Sigmoid colon (tissue), 7 donors: ENCODE measurements around the gene GRB10. TPM values are rescaled to one million over a fixed set of nuclear protein-coding genes. Genes with fewer than 3 reads are reported as not detected.

ENCODE experiments used
- DNase-seq: peaks from one replicate; pipeline ENCODE4 v3.0.0-alpha.2; 2019
- H3K27ac ChIP-seq, 4 donors: fragments of 200-600 bp; sonication (generic); one replicate each; pipeline ENCODE4 v1.5.1; 2016 to 2019; ENCODE audit warnings: mild to moderate bottlenecking in 1 of 4
- H3K27me3 ChIP-seq, 3 donors: fragments of 200-600 bp; sonication (generic); one replicate each; pipeline ENCODE4 v1.5.1; 2019; ENCODE audit warnings: mild to moderate bottlenecking in 1 of 3
- H3K36me3 ChIP-seq, 4 donors: fragments of 200-600 bp; sonication (generic); one replicate each; pipeline ENCODE4 v1.5.1; 2016 to 2019
- H3K4me1 ChIP-seq, 4 donors: fragments of 200-600 bp; sonication (generic); one replicate each; pipeline ENCODE4 v1.5.1; 2017 to 2019
- H3K4me3 ChIP-seq, 4 donors: fragments of 200-600 bp; sonication (generic); one replicate each; pipeline ENCODE4 v1.5.1; 2017 to 2019; ENCODE audit warnings: mild to moderate bottlenecking in 2 of 4, moderate library complexity in 1 of 4
- H3K9me3 ChIP-seq, 4 donors: fragments of 200-600 bp in 3 of 4; sonication (generic) in 3 of 4; one replicate each; pipeline versions ENCODE4 v1.5.1 to v1.6.1; 2013 to 2019
- EP300 ChIP-seq, 4 donors: sonication (generic); formaldehyde crosslinking; IDR thresholded peaks; one replicate each; pipeline ENCODE4 v1.6.1; 2017; ENCODE audit warnings: antibody characterized with exemption in 4 of 4
- POLR2A ChIP-seq, 2 donors: fragments of 450-650 bp; IDR thresholded peaks; one replicate each; pipeline ENCODE4 v1.6.1; 2016; ENCODE audit warnings: antibody characterized with exemption in 2 of 2, mild to moderate bottlenecking in 2 of 2, moderate library complexity in 2 of 2
- POLR2AphosphoS5 ChIP-seq, 4 donors: sonication (generic); formaldehyde crosslinking; IDR thresholded peaks; one replicate each; pipeline ENCODE4 v1.6.1; 2017; ENCODE audit warnings: antibody characterized with exemption in 4 of 4
- WGBS, 2 donors: extraction: QIAGEN DNeasy Blood & Tissue Kit; methylation state at CpG; one replicate each; pipeline ENCODE4 v1.1.7; 2013; 5-methylcytosine and 5-hydroxymethylcytosine counted together
- intact Hi-C: fragments of 100-400 bp; cut with DNase I; formaldehyde crosslinking; loops from one replicate; pipeline ENCODE4 v1.15.1; 2023
- polyA plus RNA-seq, 3 donors: library from polyadenylated mRNA; stranded (reverse); fragments of 200-250 nt; gene quantifications; one replicate each; pipeline ENCODE4 v1.2.3, GENCODE V29; 2013
- total RNA-seq, 4 donors: library from RNA; depleted of rRNA; stranded (reverse); fragments of >200 nt; gene quantifications; one replicate each; pipeline ENCODE4 v1.1.0, GENCODE V29; 2016
- TF ChIP-seq, protein P1 (sequence below), 4 experiments: fragments of 450-650 bp in 3 of 4; fragments of 200-600 bp in 1 of 4; IDR thresholded peaks; one replicate each; pipeline ENCODE4 v1.5.1; 2016 to 2019; ENCODE audit warnings: antibody characterized with exemption in 4 of 4, mild to moderate bottlenecking in 3 of 4, moderate library complexity in 2 of 4
- donor health status: healthy with polysubstance abuse.
- donor health status: Bipolar disorder and iron deficiency.
- donor health status: healthy.

Gene GRB10
- total and polyA plus RNA-seq, 7 donors = 2.1 to 83.6 (median 49.2) TPM

DNA sequence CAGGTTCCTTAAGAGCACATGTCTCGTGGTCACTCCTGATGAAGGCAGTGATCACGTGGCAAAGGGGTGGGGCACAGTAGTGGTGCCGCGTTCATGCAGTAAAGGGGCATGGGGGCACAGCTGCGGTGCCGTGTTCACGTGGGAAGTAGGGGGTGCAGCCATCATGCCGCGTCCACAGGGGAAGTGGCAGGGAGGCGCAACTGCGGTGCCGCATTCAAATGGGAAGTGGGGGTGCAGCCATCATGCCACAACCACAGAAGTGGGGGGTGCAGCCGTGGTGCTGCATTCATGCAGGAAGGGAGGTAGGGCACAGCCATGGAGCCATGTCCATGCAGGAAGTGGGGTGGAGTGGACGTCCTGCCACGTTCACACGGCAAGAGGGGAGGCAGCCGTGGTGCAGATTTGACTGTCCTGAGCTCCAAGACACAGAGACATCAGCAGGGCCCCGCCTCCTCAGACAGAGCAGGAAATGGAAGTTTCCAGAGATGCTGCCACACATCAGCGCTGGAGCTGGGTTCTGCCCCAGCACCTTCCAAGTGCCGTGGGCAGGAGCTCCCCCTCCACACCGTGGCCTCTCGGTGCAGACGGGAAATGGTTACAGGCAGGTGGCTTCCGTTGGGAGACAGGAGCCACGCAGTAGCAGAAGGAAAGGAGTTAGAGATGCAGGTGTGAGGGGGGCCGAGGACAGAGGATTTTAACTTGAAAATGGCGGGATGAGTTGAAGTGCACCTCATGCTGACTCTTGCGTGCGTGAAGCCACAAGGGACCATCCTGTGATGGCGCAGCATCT, 122.5 kb downstream of the GRB10 start:
- WGBS, 2 donors = 58 to 83% methylated on average over 30 of the region's 30 CpGs
- intact Hi-C loops = no loop called here
- Histone ChIP-seq H3K27ac (no peak overlapping the region), H3K27me3 (no peaks in the 10 kb centered on the region), H3K4me1 (peaks cover 0 to 71% (median 55%) of the 10 kb centered on the region in 4 donors), H3K36me3 (peaks cover 0 to 23% (median 2%) of the 10 kb centered on the region in 4 donors), H3K4me3 (no peak overlapping the region), H3K9me3 (no peaks in the 10 kb centered on the region)
- DNase-seq = no peak
- TF ChIP-seq, protein P1, sequence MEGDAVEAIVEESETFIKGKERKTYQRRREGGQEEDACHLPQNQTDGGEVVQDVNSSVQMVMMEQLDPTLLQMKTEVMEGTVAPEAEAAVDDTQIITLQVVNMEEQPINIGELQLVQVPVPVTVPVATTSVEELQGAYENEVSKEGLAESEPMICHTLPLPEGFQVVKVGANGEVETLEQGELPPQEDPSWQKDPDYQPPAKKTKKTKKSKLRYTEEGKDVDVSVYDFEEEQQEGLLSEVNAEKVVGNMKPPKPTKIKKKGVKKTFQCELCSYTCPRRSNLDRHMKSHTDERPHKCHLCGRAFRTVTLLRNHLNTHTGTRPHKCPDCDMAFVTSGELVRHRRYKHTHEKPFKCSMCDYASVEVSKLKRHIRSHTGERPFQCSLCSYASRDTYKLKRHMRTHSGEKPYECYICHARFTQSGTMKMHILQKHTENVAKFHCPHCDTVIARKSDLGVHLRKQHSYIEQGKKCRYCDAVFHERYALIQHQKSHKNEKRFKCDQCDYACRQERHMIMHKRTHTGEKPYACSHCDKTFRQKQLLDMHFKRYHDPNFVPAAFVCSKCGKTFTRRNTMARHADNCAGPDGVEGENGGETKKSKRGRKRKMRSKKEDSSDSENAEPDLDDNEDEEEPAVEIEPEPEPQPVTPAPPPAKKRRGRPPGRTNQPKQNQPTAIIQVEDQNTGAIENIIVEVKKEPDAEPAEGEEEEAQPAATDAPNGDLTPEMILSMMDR (IDR thresholded peaks at IDR 0.05) = no peak
- TF ChIP-seq EP300 (IDR thresholded peaks at IDR 0.05) (no peak), POLR2A (IDR thresholded peaks at IDR 0.05) (no peak), POLR2AphosphoS5 (IDR thresholded peaks at IDR 0.05) (no peak)

DNA sequence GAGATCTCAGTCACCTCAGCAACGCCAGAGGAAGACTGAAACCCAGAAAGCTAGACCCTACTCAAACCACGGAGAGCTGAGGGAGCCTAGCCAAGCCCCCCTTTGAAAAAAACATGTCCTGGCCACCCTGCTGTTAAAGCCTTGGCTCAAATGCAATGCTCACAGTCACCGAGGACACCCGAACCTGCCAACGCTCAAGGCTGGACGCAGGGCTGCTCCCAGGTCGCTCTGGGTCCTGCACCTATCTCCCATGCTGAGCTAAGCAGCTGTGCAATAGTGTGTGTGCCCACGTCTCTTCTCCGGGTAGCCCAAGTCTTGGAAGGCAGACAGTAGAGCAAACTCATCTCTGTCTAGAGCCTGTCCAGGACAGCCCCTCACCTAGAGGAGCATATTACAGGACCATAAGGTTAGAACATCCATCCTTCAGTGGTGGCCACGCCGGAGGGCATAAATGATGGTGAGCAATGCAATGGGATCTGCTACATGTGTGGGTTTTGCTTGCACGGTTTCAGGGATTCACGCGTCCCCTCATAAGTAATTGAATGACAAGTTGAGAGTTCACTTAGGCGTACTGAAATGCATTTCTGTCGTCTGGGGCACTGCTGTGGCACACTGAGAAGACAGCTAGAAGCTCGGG, 123.2 kb downstream of the GRB10 start:
- no peak for DNase-seq
- H3K27ac ChIP-seq = peak overlapping the region in 2 of 4 donors; percentile 87 to 88
- WGBS, 2 donors = 94 to 95% methylated on average over 17 of the region's 17 CpGs
- intact Hi-C loops = loop anchor here (5.0 kb wide), 2 partner anchors 42 to 133 kb away; no protein-coding TSS in a partner anchor
- H3K4me1 ChIP-seq = peaks cover 0 to 73% (median 59%) of the 10 kb centered on the region in 4 donors
- TF ChIP-seq, protein P1 (IDR thresholded peaks at IDR 0.05) = no peak
- TF ChIP-seq POLR2A (IDR thresholded peaks at IDR 0.05) (no peak), POLR2AphosphoS5 (IDR thresholded peaks at IDR 0.05) (no peak), EP300 (IDR thresholded peaks at IDR 0.05) (no peak)
- peaks cover 0 to 23% (median 2%) of the 10 kb centered on the region in 4 donors for H3K36me3 ChIP-seq
- no peaks in the 10 kb centered on the region for H3K9me3 ChIP-seq
- H3K27me3 ChIP-seq = no peaks in the 10 kb centered on the region
- H3K4me3 ChIP-seq = no peak overlapping the region

DNA sequence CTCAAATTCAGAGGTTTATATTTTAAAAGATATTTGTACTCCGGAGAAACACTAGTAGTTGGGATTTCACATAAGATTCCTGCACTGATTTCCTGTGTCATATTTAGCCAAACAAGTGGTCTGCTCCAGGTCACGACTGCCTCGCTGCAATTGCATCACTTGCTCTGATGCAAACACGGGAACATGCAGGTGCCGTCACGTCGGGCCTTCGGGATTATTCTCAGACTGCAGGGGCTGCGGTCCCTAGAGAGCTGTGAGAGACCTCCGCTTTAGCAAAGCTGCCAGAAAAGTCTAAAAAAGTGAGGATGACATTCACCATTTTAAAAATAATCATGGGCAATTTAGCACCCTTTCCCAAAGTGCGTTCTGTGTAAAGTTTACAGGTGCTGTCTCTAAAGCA, 124.0 kb downstream of the GRB10 start:
- WGBS, 2 donors = 93 to 95% methylated on average over 11 of the region's 11 CpGs
- TF ChIP-seq EP300 (IDR thresholded peaks at IDR 0.05) (no peak), POLR2A (IDR thresholded peaks at IDR 0.05) (no peak), POLR2AphosphoS5 (IDR thresholded peaks at IDR 0.05) (no peak)
- TF ChIP-seq, protein P1 (IDR thresholded peaks at IDR 0.05) = no peak
- peaks cover 0 to 21% (median 2%) of the 10 kb centered on the region in 4 donors for H3K36me3 ChIP-seq
- no peak overlapping the region for H3K4me3 ChIP-seq
- peaks cover 0 to 73% (median 59%) of the 10 kb centered on the region in 4 donors for H3K4me1 ChIP-seq
- H3K9me3 ChIP-seq = no peaks in the 10 kb centered on the region
- H3K27ac ChIP-seq = peak overlapping the region in 3 of 4 donors; percentile 80 to 88 (median 87)
- H3K27me3 ChIP-seq = no peaks in the 10 kb centered on the region
- intact Hi-C loops = loop anchor here (5.0 kb wide), 2 partner anchors 41 to 134 kb away; no protein-coding TSS in a partner anchor
- no peak for DNase-seq

DNA sequence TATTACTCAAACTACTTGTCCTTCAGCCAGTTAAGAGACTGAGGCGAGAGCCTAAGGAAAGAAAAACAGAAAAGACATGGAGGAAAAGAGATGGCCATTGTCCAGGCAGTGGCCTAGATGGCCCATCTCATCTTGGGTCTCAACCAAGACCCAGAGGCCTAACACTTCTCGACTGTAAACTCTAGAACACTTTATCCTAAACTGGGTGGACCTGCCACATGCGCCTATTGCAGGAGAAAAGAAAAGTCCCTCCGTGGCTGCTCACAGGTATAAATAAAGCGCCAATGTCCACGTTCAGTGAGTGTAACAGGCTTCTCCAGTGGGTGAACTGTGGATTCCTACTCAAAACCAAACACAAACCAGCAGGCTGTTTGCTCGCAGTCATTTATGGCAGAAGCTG, 124.8 kb downstream of the GRB10 start:
- intact Hi-C loops = loop anchor here (1.0 to 5.0 kb wide), 3 partner anchors 41 to 156 kb away; no protein-coding TSS in a partner anchor
- peak overlapping the region; percentile 72 to 88 (median 84) for H3K27ac ChIP-seq
- no peak for DNase-seq
- no peak for TF ChIP-seq POLR2A (IDR thresholded peaks at IDR 0.05)
- TF ChIP-seq POLR2AphosphoS5 (IDR thresholded peaks at IDR 0.05) = no peak
- no peak for TF ChIP-seq EP300 (IDR thresholded peaks at IDR 0.05)
- TF ChIP-seq, protein P1 (IDR thresholded peaks at IDR 0.05) = no peak
- H3K27me3 ChIP-seq = no peaks in the 10 kb centered on the region
- H3K9me3 ChIP-seq = no peaks in the 10 kb centered on the region
- peaks cover 0 to 17% (median 2%) of the 10 kb centered on the region in 4 donors for H3K36me3 ChIP-seq
- peaks cover 0 to 73% (median 62%) of the 10 kb centered on the region in 4 donors for H3K4me1 ChIP-seq
- no peak overlapping the region for H3K4me3 ChIP-seq
- 82 to 86% methylated on average over 7 of the region's 7 CpGs for WGBS, 2 donors
